Neutrophil (primary cell): ENCODE results near the gene SLC26A4.

Experiments used
- H3K27ac ChIP-seq: fragments of 200-600 bp; sonication (generic); 2 replicates; pipeline ENCODE4 v1.5.1; 2016; ENCODE audit warnings: mild to moderate bottlenecking, moderate library complexity
- H3K27me3 ChIP-seq: fragments of 200-600 bp; sonication (generic); 2 replicates; pipeline ENCODE4 v1.6.0; 2016; ENCODE audit warnings: mild to moderate bottlenecking
- H3K36me3 ChIP-seq: fragments of 200-600 bp; sonication (generic); 2 replicates; pipeline ENCODE4 v1.5.1; 2017
- H3K4me1 ChIP-seq, 2 experiments: fragments of 200-600 bp in 1 of 2; sonication (generic) in 1 of 2; 1 replicate in 1 of 2; 2 replicates in 1 of 2; pipeline versions ENCODE4 v1.5.1 to v1.6.1; 2013 to 2016; ENCODE audit warnings: low read depth in 1 of 2, low read length in 1 of 2, mild to moderate bottlenecking in 1 of 2, moderate library complexity in 1 of 2; ENCODE audit not compliant: control insufficient read depth in 1 of 2, insufficient read depth in 1 of 2
- H3K4me3 ChIP-seq, 2 experiments: fragments of 200-600 bp in 1 of 2; sonication (generic) in 1 of 2; 1 replicate in 1 of 2; 2 replicates in 1 of 2; pipeline ENCODE4 v1.5.1; 2013 to 2016; ENCODE audit warnings: low read depth in 1 of 2, low read length in 1 of 2, mild to moderate bottlenecking in 1 of 2, moderate library complexity in 1 of 2
- H3K9me3 ChIP-seq: fragments of 200-600 bp; sonication (generic); 2 replicates; pipeline ENCODE4 v1.5.1; 2016
- CTCF ChIP-seq: fragments of 200-600 bp; sonication (generic); IDR thresholded peaks from 2 replicates; pipeline ENCODE4 v1.5.1; 2016; ENCODE audit warnings: antibody characterized with exemption

Gene SLC26A4

GRCh38 chr7:107712025-107712424 is 51.4 kb downstream of the SLC26A4 start:
- TF ChIP-seq CTCF, result no peak
- Histone ChIP-seq H3K9me3 (no peaks in the 10 kb centered on the region), H3K4me3 (no peak overlapping the region), H3K4me1 (no peaks in the 10 kb centered on the region), H3K27me3 (no peaks in the 10 kb centered on the region), H3K27ac (no peak overlapping the region), H3K36me3 (no peaks in the 10 kb centered on the region)

- Histone ChIP-seq H3K9me3 (no peaks in the 10 kb centered on the region), H3K4me1 (no peaks in the 10 kb centered on the region), H3K27ac (no peak overlapping the region), H3K4me3 (no peak overlapping the region), H3K36me3 (no peaks in the 10 kb centered on the region), H3K27me3 (no peaks in the 10 kb centered on the region)
- TF ChIP-seq CTCF, result no peak
Observed at GRCh38 chr7:107712896-107713295, 52.3 kb downstream of the SLC26A4 start.

GRCh38 chr7:107715531-107715930 is 54.9 kb downstream of the SLC26A4 start:
- H3K36me3 ChIP-seq, result no peaks in the 10 kb centered on the region
- no peak for TF ChIP-seq CTCF
- H3K4me1 ChIP-seq, result no peaks in the 10 kb centered on the region
- peaks cover 3% of the 10 kb centered on the region for H3K27me3 ChIP-seq
- H3K4me3 ChIP-seq, result no peak overlapping the region
- H3K9me3 ChIP-seq, result no peaks in the 10 kb centered on the region
- H3K27ac ChIP-seq, result no peak overlapping the region

- H3K9me3 ChIP-seq, result no peaks in the 10 kb centered on the region
- TF ChIP-seq CTCF, result no peak
- peaks cover 3% of the 10 kb centered on the region for H3K27me3 ChIP-seq
- H3K27ac ChIP-seq, result no peak overlapping the region
- no peaks in the 10 kb centered on the region for H3K36me3 ChIP-seq
- H3K4me3 ChIP-seq, result no peak overlapping the region
- no peaks in the 10 kb centered on the region for H3K4me1 ChIP-seq
Observed at GRCh38 chr7:107718456-107719193, 58.0 kb downstream of the SLC26A4 start.

- Histone ChIP-seq H3K4me1 (no peaks in the 10 kb centered on the region), H3K27me3 (peaks cover 9% of the 10 kb centered on the region), H3K4me3 (no peak overlapping the region), H3K9me3 (no peaks in the 10 kb centered on the region), H3K27ac (no peak overlapping the region), H3K36me3 (no peaks in the 10 kb centered on the region)
- no peak for TF ChIP-seq CTCF
Observed at GRCh38 chr7:107721286-107721685, 60.7 kb downstream of the SLC26A4 start.
